ENCODE data around the gene FABP7. TPM values are rescaled to one million over a fixed set of nuclear protein-coding genes. Genes with fewer than 3 reads are reported as not detected.

FABP7 gene
- total RNA-seq, 4 donors from 2014 or later = 0.48 to 0.55 TPM; not detected in 2

GRCh38 chr6:122778985-122779661, 393 bp upstream of the FABP7 start:
- DNase-seq = no peak
- in situ Hi-C loops (cut with MboI; ENCODE audit: low pct_ligation_motif_present in 1 of 4, low pct_unique_long_range_greater_than_20kb in 1 of 4, low sequenced_read_pairs in 3 of 4) (no loop called here), intact Hi-C loops (cut with DNase I; ENCODE audit: low total_unique reads) (no loop called here)
- TF ChIP-seq EP300 (IDR thresholded peaks at IDR 0.05; ENCODE audit: low read depth) = no peak
- TF ChIP-seq POLR2AphosphoS5 (IDR thresholded peaks at IDR 0.05) = no peak
- no peak for TF ChIP-seq POLR2A (IDR thresholded peaks at IDR 0.05)
- no peak for TF ChIP-seq CTCF (IDR thresholded peaks at IDR 0.05)
- H3K4me3 ChIP-seq = no peak overlapping the region
- H3K27me3 ChIP-seq = no peaks in the 10 kb centered on the region
- H3K9me3 ChIP-seq = no peaks in the 10 kb centered on the region
- no peaks in the 10 kb centered on the region for H3K36me3 ChIP-seq
- WGBS, 2 donors (ENCODE audit: low coverage in 1 of 2) = 67 to 70% methylated on average over 7 to 13 of the region's 13 CpGs
- no peaks in the 10 kb centered on the region for H3K4me1 ChIP-seq
- no peak overlapping the region for H3K27ac ChIP-seq

- Histone ChIP-seq H3K36me3 (no peaks in the 10 kb centered on the region), H3K4me1 (no peaks in the 10 kb centered on the region), H3K9me3 (no peaks in the 10 kb centered on the region), H3K27ac (no peak overlapping the region), H3K27me3 (no peaks in the 10 kb centered on the region), H3K4me3 (no peak overlapping the region)
- 60% methylated on average over 5 of the region's 5 CpGs; no CpG with 5 or more reads in 1 of the 2 donors for WGBS, 2 donors (ENCODE audit: low coverage in 1 of 2)
- TF ChIP-seq CTCF (IDR thresholded peaks at IDR 0.05) (no peak), POLR2AphosphoS5 (IDR thresholded peaks at IDR 0.05) (no peak), POLR2A (IDR thresholded peaks at IDR 0.05) (no peak), EP300 (IDR thresholded peaks at IDR 0.05; ENCODE audit: low read depth) (no peak)
- in situ Hi-C loops (cut with MboI; ENCODE audit: low pct_ligation_motif_present in 1 of 4, low pct_unique_long_range_greater_than_20kb in 1 of 4, low sequenced_read_pairs in 3 of 4) = no loop called here
- intact Hi-C loops (cut with DNase I; ENCODE audit: low total_unique reads) = no loop called here
- DNase-seq = no peak
Measured at GRCh38 chr6:122780114-122780513, 598 bp downstream of the FABP7 start.

- H3K36me3 ChIP-seq = no peaks in the 10 kb centered on the region
- in situ Hi-C loops (cut with MboI; ENCODE audit: low pct_ligation_motif_present in 1 of 4, low pct_unique_long_range_greater_than_20kb in 1 of 4, low sequenced_read_pairs in 3 of 4) = no loop called here
- 94 to 100% methylated on average over 1 to 7 of the region's 7 CpGs for WGBS, 2 donors (ENCODE audit: low coverage in 1 of 2)
- no peak for DNase-seq
- TF ChIP-seq POLR2AphosphoS5 (IDR thresholded peaks at IDR 0.05) (no peak), POLR2A (IDR thresholded peaks at IDR 0.05) (no peak), CTCF (IDR thresholded peaks at IDR 0.05) (no peak), EP300 (IDR thresholded peaks at IDR 0.05; ENCODE audit: low read depth) (no peak)
- intact Hi-C loops (cut with DNase I; ENCODE audit: low total_unique reads) = no loop called here
- no peak overlapping the region for H3K4me3 ChIP-seq
- no peaks in the 10 kb centered on the region for H3K27me3 ChIP-seq
- no peaks in the 10 kb centered on the region for H3K9me3 ChIP-seq
- no peak overlapping the region for H3K27ac ChIP-seq
- H3K4me1 ChIP-seq = no peaks in the 10 kb centered on the region
Measured at GRCh38 chr6:122781716-122782115, 2.2 kb downstream of the FABP7 start.

GRCh38 chr6:122783401-122783800, 3.9 kb downstream of the FABP7 start:
- no peaks in the 10 kb centered on the region for H3K9me3 ChIP-seq
- WGBS, 2 donors (ENCODE audit: low coverage in 1 of 2) = 79 to 88% methylated on average over 4 of the region's 4 CpGs
- TF ChIP-seq EP300 (IDR thresholded peaks at IDR 0.05; ENCODE audit: low read depth) (no peak), CTCF (IDR thresholded peaks at IDR 0.05) (no peak), POLR2AphosphoS5 (IDR thresholded peaks at IDR 0.05) (no peak), POLR2A (IDR thresholded peaks at IDR 0.05) (no peak)
- no peak overlapping the region for H3K27ac ChIP-seq
- in situ Hi-C loops (cut with MboI; ENCODE audit: low pct_ligation_motif_present in 1 of 4, low pct_unique_long_range_greater_than_20kb in 1 of 4, low sequenced_read_pairs in 3 of 4) (no loop called here), intact Hi-C loops (cut with DNase I; ENCODE audit: low total_unique reads) (no loop called here)
- H3K4me3 ChIP-seq = no peak overlapping the region
- H3K27me3 ChIP-seq = no peaks in the 10 kb centered on the region
- H3K4me1 ChIP-seq = peaks cover 3 to 11% (median 4%) of the 10 kb centered on the region in 4 donors
- no peak for DNase-seq
- no peaks in the 10 kb centered on the region for H3K36me3 ChIP-seq

All from transverse colon (tissue), 4 donors.